SK-N-SH treated with all-trans-retinoic acid at 6 μM for 48 hours (cell line): ENCODE results near the gene GALNT3.

Experiments
- ARNTL ChIP-seq: fragments of 450-650 bp; formaldehyde crosslinking; IDR thresholded peaks from 2 replicates; pipeline ENCODE4 v1.5.0; 2020; ENCODE audit warnings: low read depth, mild to moderate bottlenecking, moderate library complexity, borderline replicate concordance
- CREB5 ChIP-seq: fragments of 250-450 bp; sonication (Bioruptor Pico); IDR thresholded peaks from 2 replicates; pipeline ENCODE4 v1.5.1; 2020; ENCODE audit warnings: low read depth, mild to moderate bottlenecking, moderate library complexity
- ESRRG ChIP-seq: fragments of 250-450 bp; sonication (Bioruptor Pico); IDR thresholded peaks from 2 replicates; pipeline ENCODE4 v1.6.1; 2021; ENCODE audit warnings: mild to moderate bottlenecking
- GLIS3 ChIP-seq: fragments of 250-450 bp; sonication (Bioruptor Pico); IDR thresholded peaks from 2 replicates; pipeline ENCODE4 v1.5.0; 2020; ENCODE audit warnings: mild to moderate bottlenecking, moderate library complexity
- ISL1 ChIP-seq: fragments of 250-450 bp; sonication (Bioruptor Pico); IDR thresholded peaks from 2 replicates; pipeline ENCODE4 v2.1.2; 2022; ENCODE audit warnings: mild to moderate bottlenecking, moderate library complexity
- OSR1 ChIP-seq: fragments of 250-450 bp; sonication (Bioruptor Pico); IDR thresholded peaks from 2 replicates; pipeline ENCODE4 v1.8.0; 2022; ENCODE audit warnings: moderate library complexity, mild to moderate bottlenecking, inconsistent platforms
- PATZ1 ChIP-seq: fragments of 250-450 bp; sonication (Bioruptor Pico); IDR thresholded peaks from 2 replicates; pipeline ENCODE4 v1.8.0; 2020; ENCODE audit warnings: mild to moderate bottlenecking, moderate library complexity, borderline replicate concordance
- PPARA ChIP-seq: fragments of 250-450 bp; sonication (Bioruptor Pico); IDR thresholded peaks from 2 replicates; pipeline ENCODE4 v1.5.0; 2020; ENCODE audit warnings: mild to moderate bottlenecking, borderline replicate concordance
- RARB ChIP-seq: fragments of 250-450 bp; sonication (Bioruptor Pico); IDR thresholded peaks from 2 replicates; pipeline ENCODE4 v1.8.0; 2021; ENCODE audit warnings: mild to moderate bottlenecking, moderate library complexity
- ZC3H10 ChIP-seq: fragments of 250-450 bp; sonication (Bioruptor Pico); IDR thresholded peaks from 2 replicates; pipeline ENCODE4 v1.5.1; 2021; ENCODE audit warnings: mild to moderate bottlenecking, moderate library complexity
- ZFP3 ChIP-seq: fragments of 250-450 bp; sonication (Bioruptor Pico); IDR thresholded peaks from 2 replicates; pipeline ENCODE4 v1.5.0; 2020; ENCODE audit warnings: mild to moderate bottlenecking, moderate library complexity
- ZNF8 ChIP-seq: fragments of 450-650 bp; formaldehyde crosslinking; IDR thresholded peaks from 2 replicates; pipeline ENCODE4 v1.5.0; 2020; ENCODE audit warnings: mild to moderate bottlenecking, moderate library complexity
- TF ChIP-seq, protein P1 (sequence below): fragments of 250-450 bp; sonication (Bioruptor Pico); IDR thresholded peaks from 2 replicates; pipeline ENCODE4 v1.8.0; 2021; ENCODE audit warnings: low read depth, mild to moderate bottlenecking, moderate library complexity, borderline replicate concordance

DNA sequence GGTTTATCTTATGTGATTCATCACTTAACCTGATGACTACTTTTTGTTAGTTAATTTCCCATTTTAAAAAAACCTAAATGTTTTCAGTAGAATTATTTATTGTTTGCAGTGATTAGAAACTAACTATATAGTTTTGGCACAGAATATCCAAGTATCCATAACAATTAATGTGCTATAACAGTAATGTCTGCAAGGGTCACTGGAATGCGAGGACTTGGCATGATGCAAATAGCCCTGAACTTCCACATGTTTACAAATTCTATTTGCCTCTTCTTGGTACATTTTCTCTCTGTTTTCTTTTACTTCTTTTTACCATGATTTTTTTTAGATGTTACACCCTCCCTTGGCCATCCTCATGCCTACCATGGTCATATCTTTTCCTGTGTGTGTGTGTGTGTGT is 49.3 kb upstream of the GALNT3 start:
- TF ChIP-seq OSR1 (CRISPR knock-in tag) = no peak
- TF ChIP-seq ZC3H10 (CRISPR knock-in tag) = no peak
- TF ChIP-seq ARNTL = no peak
- TF ChIP-seq PATZ1 = no peak
- no peak for TF ChIP-seq GLIS3
- no peak for TF ChIP-seq CREB5 (CRISPR knock-in tag)
- TF ChIP-seq ZNF8 = no peak
- no peak for TF ChIP-seq ZFP3
- TF ChIP-seq ESRRG (CRISPR knock-in tag) = no peak
- TF ChIP-seq RARB (CRISPR knock-in tag) = no peak
- TF ChIP-seq PPARA (CRISPR knock-in tag) = no peak
- no peak for TF ChIP-seq ISL1 (CRISPR knock-in tag)
- TF ChIP-seq, protein P1, sequence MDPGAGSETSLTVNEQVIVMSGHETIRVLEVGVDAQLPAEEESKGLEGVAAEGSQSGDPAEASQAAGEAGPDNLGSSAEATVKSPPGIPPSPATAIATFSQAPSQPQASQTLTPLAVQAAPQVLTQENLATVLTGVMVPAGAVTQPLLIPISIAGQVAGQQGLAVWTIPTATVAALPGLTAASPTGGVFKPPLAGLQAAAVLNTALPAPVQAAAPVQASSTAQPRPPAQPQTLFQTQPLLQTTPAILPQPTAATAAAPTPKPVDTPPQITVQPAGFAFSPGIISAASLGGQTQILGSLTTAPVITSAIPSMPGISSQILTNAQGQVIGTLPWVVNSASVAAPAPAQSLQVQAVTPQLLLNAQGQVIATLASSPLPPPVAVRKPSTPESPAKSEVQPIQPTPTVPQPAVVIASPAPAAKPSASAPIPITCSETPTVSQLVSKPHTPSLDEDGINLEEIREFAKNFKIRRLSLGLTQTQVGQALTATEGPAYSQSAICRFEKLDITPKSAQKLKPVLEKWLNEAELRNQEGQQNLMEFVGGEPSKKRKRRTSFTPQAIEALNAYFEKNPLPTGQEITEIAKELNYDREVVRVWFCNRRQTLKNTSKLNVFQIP = no peak
